GM19372 (cell line): ENCODE measurements around the gene SCN9A.

Source experiments
- ATAC-seq: cut with Tn5 transposase; IDR thresholded peaks from one replicate; pipeline ENCODE4 v1.9.1; 2021; ENCODE audit warnings: mild to moderate bottlenecking, low read depth, moderate library complexity; ENCODE audit not compliant: unreplicated experiment

Gene SCN9A

GRCh38 chr2:166197446-166197845, 178.3 kb downstream of the SCN9A start:
- ATAC-seq, result no peak

GRCh38 chr2:166193407-166193806, 182.3 kb downstream of the SCN9A start:
- ATAC-seq, result no peak

- ATAC-seq, result no peak
Observed at GRCh38 chr2:166188084-166188483, 187.7 kb downstream of the SCN9A start.

GRCh38 chr2:166184789-166185188, 191.0 kb downstream of the SCN9A start:
- no peak for ATAC-seq

- ATAC-seq, result no peak
Observed at GRCh38 chr2:166181813-166182154, 194.0 kb downstream of the SCN9A start.

GRCh38 chr2:166180951-166181812, 194.6 kb downstream of the SCN9A start:
- ATAC-seq, result peak; percentile 96

GRCh38 chr2:166179201-166179600, 196.5 kb downstream of the SCN9A start:
- no peak for ATAC-seq

- ATAC-seq, result no peak
Observed at GRCh38 chr2:166173263-166173662, 202.5 kb downstream of the SCN9A start.

- no peak for ATAC-seq
Observed at GRCh38 chr2:166171216-166171615, 204.5 kb downstream of the SCN9A start.

GRCh38 chr2:166170356-166170755, 205.4 kb downstream of the SCN9A start:
- ATAC-seq, result peak; percentile 47

- ATAC-seq, result no peak
Observed at GRCh38 chr2:166167449-166167848, 208.3 kb downstream of the SCN9A start.

GRCh38 chr2:166163775-166164174, 212.0 kb downstream of the SCN9A start:
- no peak for ATAC-seq

GRCh38 chr2:166158546-166158945, 217.2 kb downstream of the SCN9A start:
- ATAC-seq, result no peak

- ATAC-seq, result no peak
Observed at GRCh38 chr2:166157578-166157977, 218.2 kb downstream of the SCN9A start.

GRCh38 chr2:166156985-166157490, 218.7 kb downstream of the SCN9A start:
- ATAC-seq, result no peak

- no peak for ATAC-seq
Observed at GRCh38 chr2:166155589-166155988, 220.2 kb downstream of the SCN9A start.

GRCh38 chr2:166154685-166155338, 220.9 kb downstream of the SCN9A start:
- ATAC-seq, result no peak

GRCh38 chr2:166152064-166152463, 223.7 kb downstream of the SCN9A start:
- no peak for ATAC-seq

- no peak for ATAC-seq
Observed at GRCh38 chr2:166148500-166149400, 227.0 kb downstream of the SCN9A start.

- no peak for ATAC-seq
Observed at GRCh38 chr2:166147883-166148282, 227.9 kb downstream of the SCN9A start.
